HG02852 (cell line): ENCODE results near the gene GRK6.

ENCODE experiments used
- ATAC-seq: cut with Tn5 transposase; IDR thresholded peaks from one replicate; pipeline ENCODE4 v1.9.1; 2021; ENCODE audit warnings: mild to moderate bottlenecking, moderate library complexity; ENCODE audit not compliant: unreplicated experiment

Gene GRK6

DNA sequence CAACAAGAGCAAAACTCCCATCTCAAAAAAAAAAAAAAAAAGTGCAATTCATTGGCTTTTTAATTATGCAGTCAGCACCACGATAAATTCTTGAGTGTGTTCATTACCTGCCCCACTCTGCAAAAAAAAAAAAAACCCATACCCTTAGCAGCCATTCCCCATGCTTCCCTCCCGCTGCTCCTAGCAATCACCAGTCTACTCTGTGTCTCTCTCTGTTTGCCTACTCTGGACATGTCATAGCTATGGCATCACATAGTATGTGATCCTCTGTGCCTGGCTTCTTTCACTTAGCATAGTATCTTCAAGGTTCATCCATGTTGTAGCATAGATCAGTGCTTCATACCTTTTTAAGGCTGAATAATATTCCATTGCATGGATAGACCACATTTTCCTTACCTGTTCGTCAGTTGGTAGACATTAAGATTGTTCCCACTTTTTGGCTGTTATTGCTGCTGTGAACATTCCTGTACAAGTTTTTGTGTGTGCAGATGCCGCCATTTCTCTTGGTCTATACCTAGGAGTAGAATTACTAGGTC is 13.1 kb downstream of the GRK6 start:
- no peak for ATAC-seq

DNA sequence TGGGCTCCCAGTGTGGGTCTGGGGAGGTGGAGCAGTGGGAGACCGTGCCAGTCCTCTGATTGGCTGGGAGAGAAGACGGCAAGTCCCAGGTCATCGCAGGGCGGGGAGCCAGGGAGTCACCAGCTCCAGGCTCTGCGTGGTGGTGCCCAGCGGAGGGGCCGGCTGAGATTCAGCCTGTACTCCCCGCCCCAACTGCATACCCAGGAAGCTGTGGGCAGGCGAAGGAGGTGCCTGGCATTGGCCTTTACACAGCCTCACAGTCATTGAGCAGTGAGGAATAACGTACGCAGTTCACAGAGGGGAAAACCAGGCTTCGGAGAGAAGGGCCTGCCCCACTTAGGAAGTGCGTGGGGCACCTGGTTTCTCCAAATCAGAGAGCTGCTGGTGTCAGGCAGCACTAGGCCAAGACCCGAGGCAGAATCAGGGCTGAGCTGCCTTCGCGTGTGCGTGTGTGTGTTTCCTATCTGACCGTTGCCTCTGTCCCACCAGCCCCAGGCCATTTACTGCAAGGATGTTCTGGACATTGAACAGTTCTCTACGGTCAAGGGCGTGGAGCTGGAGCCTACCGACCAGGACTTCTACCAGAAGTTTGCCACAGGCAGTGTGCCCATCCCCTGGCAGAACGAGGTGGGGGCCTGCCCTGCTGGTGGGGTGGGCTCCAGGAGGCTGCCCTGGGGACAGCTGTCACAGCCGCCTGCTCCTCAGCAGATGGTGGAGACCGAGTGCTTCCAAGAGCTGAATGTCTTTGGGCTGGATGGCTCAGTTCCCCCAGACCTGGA is 13.9 kb downstream of the GRK6 start:
- ATAC-seq = no peak

DNA sequence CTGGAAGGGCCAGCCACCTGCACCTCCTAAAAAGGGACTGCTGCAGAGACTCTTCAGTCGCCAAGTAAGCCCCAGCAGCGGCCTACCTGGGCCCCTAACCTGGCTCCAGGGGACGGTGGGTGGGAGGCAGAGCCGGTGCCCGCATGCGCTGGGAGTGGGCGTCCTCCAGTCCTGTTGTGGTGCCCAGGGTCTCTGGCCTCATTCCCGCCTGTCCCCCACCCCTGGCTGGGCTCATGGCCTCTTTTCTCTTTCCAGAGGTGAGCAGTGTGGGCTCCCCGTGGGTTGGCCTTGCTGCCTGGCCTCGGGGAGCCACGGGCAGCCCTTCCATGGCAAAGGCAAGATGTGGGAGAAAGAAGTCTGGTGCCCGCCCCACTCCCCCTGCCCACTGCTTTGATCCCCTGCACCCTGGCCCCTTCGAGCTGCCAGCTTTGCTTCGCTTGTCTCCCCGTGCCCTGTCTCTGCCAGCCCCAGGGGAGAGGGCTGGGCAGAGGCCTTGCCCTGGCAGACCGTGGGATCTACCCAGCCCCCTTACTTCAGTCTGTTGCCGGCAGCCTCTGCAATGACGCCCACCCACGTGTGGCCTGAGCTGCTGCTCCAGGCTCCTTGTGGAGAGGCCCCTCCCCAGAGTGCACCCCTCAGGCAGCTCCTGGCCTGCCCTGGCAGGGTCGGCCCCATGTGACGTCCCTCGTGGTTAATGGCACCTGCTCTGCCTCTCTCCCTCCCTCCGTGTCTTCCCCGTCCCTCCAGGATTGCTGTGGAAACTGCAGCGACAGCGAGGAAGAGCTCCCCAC is 14.7 kb downstream of the GRK6 start:
- no peak for ATAC-seq

DNA sequence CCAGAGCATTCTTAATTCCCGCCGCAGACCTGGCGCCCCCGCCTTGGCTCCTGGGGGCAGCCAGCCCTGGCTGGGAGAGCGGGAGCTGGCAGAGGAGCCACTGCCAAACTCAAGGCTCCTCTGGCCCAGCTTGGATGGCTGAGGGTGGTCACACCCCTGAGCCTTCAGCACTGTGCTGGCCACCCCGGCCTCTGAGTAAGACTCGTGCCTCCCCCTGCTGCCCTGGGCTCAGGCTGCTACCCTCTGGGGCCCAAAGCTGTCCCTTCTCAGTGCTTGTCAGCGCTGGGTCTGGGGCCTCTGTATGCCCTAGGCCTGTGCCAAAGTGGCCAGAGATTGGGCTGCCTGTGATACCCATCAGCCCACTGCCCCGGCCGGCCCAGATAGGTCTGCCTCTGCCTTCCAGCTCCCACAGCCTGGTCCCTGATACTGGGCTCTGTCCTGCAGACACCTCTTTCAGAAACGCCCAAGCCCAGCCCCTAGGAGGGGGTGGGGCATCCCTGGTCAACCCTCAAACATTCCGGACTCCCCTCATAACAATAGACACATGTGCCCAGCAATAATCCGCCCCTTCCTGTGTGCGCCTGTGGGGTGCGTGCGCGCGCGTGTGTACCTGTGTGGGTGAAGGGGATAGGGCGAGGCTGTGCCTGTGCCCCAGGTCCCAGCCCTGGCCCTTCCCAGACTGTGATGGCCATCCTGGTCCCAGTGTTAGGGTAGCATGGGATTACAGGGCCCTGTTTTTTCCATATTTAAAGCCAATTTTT is 15.8 kb downstream of the GRK6 start:
- no peak for ATAC-seq

DNA sequence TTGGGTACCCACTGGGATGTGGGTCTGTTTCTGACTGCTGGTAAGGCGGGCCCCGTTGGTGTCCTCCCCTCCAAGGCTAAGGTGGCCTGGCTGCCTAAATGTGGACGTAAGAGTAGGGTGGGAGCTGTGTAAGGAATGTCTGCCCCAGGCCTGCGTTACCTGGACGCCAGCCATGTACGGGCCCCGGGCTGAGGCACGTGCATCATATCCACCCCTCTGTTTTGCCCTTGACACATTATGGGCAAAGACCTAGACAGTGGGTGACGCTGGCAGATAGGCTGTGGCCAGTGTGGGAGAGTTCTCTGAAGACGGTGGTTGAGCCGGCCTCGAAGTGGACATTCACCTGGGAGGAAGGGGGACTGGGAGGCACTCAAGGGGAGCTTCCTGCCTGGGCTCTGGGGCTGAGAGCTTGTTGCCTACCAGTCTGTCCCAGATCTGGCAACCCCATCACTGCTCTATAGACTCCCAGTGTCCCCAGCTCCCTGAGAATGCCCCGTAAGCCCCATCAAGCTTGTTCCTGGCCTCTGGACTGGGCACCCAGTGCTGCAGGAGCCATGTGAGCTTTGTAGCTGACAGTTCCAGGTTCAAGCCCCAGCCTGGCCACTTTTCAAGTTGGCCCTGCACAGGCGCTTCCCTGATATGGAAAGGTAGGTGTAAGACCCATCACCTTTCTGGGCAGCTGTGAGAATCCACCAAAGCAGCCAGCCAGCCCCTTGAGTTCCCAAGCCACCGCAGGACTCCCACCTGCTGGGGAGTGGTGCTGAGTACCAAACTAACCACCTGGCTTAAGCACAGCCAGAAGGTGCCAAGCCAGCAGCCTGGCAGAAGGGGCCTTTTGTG is 16.9 kb downstream of the GRK6 start:
- ATAC-seq = no peak

DNA sequence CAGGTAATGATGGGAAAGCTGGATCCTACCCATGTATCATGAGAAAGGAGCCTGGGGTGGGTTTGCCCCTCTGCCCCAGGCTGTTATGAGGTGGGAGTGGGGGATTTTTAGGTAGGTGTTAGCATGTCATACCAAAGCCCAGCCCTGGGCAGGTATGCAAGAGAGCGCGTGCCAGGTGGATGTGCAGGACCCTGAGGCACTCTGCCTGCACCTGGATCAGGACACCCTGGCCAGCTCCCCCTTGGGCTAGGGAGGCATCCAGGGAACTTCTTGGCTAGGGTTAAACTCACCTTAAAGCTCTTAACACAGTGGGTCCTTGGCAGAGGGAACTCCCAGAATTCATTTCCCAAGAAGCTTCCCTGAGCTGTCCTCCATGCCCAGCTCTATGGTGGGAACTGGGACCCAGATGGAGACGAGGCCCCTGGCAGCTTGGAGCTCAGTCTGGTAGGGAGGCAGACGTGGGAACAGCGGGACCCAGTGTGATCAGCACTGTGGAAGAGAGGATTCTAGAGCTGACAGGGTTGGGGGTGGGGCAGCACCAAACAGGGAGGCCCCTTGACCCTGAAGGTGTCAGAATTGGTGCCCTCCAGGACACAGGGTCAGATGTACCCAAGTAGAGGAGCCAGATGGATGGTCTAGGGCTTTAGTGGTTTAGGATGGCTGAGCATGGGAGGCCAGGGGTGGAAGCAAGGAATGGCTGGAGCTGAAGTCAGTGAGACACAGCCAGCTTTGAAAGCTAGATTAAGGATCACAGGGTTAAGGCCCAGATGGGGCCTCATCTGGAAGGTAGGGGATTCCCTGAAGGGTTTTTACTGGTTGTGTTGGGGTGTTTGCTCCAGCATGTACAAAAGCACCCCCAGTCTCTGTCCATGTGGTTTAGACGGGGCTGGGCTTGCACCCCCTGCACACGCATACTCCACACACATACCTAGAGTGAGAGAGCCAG is 17.9 kb downstream of the GRK6 start:
- no peak for ATAC-seq

DNA sequence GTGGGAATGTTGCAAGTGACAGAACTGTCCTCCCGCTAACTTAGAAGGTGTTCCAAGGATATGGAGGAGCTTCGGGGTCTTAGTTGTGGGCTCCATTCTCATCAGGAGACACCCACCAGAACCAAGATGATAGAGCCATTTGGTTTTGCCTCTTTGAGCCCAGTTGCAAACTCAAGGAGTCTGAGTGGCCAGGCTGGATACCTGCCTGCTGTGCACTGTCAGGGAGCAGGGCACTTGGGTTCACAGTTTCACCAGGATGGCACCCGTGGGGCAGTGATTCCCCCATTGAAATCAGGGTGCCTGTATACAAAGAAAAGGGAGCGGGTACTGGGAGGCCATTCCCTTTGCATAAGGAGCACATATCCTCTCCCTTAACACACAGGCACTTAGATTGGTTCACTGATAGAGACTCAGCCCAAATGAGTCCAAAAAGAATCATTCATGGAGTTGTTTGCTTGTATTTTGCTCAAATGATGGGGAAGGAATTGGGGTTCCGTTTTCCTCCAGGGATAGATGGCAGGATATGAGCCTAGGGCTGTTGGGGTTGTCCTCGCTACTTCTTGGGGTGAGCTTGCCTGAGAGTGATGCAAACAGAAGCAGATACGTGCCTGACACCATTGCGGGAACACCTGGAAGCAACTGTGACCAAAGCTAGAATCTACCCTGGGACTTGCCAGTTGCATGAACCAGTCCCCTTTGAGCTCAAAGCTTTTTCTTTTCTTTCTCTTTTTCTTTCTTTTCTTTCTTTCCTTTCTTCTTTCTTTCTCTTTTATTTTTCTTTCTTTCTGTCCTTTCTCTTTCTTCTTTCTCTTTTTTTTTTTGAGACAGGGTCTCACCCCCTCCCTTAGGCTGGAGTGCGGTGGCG is 18.8 kb downstream of the GRK6 start:
- no peak for ATAC-seq

DNA sequence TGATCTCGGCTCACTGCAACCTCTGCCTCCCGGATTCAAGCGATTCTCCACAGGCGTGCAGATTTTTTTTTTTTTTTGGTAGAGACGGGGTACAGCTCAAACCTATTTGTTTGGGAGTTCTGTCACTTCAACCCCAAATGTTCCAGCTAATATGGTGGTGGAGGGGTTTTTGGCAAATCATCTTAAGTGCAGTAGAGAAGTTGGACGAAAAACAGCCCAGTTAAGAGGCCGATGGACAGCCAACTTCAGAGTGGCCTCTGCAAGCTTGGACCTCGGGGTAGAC is 19.4 kb downstream of the GRK6 start:
- ATAC-seq = no peak

DNA sequence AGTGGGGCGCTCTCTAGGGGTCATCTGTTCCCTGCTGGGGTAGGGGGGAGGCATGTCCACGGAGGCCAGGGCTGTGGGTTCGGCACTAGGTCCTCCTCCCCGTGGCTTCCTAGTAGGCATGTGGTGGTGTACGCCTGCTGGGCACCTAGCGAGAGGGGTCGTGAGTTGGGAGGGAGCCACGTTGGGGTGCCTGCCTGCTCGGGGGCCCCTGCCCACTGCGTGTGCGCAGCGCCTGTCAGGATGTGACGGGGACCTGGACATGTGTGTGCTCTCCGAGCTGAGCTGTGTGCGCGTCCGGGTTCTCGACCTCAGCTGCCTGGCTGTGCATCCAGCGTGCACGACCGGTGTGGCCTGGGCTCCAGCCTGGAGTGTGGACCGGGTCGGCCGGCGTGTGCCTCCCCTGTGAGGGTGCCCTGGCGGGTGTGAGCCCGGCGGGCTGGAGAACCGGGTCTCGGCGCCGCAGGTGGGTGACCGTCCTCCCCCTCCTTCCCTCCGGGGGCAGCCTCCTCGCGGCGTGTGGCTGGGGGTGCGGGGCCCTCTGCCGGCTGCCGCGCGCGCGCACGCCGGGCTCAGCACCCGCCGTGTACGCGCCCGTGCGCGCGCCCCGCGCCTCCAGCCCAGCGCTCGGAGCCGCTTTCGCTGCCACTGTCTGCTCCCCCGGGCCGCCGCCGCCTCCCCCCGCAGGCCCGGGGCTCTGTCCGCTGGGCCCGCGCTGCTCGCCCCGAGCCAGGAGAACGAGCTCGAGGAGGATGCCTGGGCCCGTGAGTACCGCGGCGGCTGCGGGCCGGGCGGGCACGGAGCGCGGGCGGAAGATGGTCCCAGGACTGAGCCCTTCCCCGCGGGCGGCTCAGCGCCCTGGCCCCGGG is 20.0 kb downstream of the GRK6 start, which contains the start of gene PRR7:
PRR7 (plus strand) TSS at position 615 of the 866 bp plus-strand sequence. CDS start 8,254 bp downstream, outside the sequence.
- peak; percentile 54 for ATAC-seq

DNA sequence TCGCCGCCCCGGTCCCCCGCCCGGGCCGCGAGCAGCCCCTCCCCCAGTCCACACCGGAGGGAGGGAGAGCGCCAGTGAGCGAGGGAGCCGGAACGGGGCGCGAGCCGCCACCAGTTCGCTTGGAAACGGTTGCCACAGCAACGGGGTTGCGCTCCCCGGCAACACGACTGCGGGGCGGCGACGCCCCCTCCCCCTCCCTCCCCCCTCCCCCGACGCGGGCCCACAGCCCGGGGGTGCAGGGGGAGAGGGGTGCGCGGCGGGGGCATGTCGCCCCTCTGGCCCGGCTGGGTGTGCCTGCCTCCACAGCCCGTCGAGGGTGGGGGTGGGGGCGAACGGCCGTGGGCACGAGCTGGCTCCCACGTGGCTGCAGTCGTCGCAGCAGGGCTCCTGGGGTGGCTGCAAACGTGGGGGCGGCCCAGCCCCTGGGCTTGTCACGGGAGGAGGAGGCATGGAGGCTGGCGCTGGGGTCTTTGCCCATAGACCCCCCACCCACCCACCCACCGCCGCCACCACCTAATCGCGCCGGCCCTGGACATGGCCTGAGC is 20.7 kb downstream of the GRK6 start:
- ATAC-seq = peak; percentile 35

DNA sequence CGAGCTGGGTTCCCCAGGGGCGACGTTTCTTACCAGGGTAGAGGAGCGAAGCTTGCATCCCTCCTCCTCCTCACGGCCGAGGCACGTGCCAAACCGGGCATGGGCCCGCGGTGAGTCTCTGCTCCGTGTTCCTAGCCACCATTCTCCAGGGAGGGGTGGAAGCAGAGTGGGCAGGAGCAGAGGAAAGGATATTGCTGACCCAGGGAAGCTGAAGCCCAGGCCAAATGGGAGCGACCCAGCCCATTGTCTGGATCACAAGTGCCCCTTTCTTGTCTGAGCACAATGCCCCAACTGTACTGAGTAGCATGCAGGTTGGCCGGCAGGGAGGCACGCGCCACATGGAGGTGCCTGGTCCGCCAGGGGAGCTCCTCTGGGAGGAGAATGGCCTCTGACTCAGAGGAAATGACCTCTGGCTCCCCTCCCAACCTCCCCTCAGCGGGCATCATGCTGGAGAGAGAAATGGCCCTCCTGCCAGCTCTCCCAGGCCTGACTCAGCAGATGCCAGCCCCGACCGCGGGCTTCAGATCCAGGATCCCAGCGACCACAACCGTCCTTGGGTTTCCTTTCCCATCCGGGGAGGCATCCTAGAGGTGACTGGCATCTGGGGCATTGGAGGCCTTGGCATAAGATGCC is 21.3 kb downstream of the GRK6 start:
- ATAC-seq = no peak

DNA sequence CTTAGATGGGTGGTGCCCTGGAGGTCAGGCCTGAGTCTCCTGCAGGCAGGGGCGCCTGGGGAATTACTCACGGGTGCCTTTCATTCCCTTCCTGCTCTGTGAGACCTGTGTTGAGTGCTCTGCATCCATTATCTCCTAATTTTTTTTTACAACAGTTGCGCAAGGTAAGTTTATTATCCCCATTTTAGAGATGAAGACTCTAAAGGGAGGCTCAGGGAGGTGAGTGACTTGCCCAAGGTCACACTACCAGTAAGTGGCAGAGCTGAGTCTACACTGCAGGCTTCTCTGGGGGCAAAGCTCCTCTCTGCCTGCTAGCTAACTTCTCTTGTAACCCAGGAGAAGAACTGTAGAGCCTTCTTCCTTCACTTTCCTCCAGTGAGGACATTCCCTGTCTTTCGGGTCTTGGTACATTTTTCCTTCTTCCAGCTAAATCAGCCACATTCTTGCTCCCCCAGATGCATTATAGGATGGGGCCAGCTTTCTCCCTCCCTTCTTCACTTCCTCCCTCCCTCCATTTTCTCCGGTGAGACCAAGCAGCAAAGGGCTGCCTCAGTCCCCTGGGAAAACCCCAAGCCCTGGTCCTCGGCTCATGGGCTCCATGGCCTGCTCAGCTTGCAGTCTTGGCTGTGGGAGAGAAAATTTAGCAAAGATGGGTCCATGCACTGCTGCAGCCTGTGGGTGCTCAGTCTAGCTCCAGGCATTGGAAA is 21.9 kb downstream of the GRK6 start:
- ATAC-seq = no peak

DNA sequence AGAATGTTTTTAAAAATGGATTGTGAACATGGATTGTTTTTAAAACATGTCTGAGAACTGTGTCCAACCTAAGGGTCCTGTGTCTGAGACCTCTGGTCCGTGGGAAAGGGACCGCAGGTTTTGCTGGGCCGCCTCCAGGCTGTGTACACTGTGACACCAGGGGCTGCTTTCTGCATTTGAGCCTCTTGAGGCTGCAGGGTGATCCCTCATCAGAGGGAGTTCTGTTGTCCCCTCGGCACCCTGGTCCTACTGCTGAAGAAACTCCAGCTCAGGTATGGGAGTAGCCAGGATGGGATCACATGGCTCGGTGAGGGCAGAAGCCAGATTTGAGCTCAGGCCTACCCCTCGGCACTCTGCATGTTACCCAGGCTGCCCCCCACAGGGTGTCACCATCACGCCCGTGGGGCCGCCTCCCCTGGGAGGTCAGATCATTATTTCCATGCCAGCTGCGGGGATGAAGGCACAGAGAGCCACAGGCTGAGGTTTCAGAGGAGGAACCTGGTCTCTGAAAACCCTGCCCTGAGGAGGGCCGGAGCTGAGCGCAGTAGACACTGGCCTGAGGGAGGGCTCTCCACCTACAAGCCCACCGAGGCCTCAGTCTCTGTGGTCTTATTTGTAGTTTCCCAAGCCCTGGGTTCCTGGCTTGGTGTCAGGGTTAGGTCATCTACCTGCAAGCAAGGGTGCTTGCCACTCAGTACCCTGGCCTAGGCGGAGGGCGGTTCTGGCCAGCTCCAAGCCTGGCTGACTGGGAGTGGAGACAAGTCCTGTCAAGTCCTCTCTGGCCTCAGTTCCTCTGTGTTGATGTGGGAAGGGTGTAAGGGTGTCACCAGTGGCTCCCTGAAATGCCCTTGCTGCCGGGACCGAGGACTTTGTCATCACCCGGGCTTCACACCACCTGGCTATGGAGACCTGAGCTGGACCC is 22.9 kb downstream of the GRK6 start:
- no peak for ATAC-seq

DNA sequence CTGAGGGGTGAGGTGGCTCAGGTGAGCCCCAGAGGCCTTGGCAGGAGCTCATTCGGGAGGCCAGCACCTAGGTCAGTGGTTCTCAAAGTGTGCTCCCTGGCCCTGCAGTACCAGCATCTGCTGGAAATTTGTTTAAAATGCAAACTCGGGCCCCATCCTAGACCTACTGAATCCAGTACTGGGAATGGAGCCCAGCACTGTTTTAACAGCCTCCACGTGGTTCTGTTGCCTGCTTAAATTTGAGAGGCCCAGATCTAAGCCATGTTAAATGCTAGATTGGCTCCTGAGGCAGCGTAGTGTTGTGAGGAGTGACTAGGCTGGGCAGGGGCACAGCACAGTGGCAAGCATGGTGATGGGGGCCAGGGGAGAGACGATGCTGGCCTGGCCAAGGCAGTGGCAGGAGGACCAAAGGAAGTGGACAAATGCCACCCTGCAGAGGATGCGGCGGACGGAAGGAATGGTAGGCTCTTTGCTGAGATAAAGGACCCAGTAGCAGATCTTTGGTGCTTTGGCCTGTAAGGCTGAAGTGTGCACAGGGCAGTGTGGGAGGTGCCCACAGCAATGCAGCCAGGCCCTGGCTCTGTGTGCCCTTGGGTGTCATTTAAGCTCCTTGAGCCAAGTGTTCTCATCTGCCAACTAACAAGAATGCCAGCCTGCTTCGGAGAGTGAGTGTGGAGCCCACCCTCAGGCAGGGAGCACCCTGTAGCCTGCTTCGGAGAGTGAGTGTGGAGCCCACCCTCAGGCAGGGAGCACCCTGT is 24.4 kb downstream of the GRK6 start:
- ATAC-seq = no peak
